ENCODE measurements around the gene OR9A4.

The OR9A4 gene

DNA sequence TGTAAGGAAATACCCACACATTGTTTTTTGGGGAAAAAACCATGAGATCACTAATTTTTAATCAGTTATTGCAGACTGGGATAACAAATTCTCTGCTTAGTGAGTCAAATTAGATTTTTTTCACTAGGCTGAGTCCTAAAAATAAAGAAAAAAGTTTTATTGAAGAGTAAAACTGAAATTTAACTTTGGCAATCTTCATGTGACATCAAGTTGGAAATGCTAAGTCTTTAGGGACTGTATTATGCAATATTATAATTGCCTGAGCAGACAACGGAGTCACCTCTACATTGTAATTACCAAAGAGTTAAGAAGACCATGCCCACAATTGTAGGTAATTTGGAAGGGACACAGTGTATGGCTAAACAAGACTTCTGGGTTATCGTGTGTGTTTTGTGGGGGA lies 32.8 kb downstream of the OR9A4 start:
- no peak for DNase-seq

DNA sequence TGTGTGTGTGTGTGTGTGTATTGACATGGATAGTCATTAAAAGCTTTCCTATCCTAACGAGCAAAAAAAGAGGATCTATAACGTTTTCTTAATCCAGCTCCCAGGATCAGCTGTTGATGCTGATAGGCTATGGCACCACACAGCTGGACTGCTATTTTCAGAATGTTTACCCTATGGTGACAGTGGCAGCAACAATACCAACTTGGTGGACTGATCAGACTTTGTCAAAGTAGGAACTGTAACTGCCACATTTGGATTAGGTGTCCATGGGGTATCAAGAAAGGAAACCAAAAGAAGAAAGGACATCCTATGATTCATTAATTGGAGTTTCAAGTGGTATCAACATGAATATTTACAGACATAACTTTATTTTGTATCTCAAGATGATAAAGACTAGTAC lies 33.3 kb downstream of the OR9A4 start:
- peak; percentile 56 for DNase-seq

- DNase-seq = peak; percentile 10
Measured at GRCh38 chr7:141949911-141950310, 33.7 kb downstream of the OR9A4 start.

DNA sequence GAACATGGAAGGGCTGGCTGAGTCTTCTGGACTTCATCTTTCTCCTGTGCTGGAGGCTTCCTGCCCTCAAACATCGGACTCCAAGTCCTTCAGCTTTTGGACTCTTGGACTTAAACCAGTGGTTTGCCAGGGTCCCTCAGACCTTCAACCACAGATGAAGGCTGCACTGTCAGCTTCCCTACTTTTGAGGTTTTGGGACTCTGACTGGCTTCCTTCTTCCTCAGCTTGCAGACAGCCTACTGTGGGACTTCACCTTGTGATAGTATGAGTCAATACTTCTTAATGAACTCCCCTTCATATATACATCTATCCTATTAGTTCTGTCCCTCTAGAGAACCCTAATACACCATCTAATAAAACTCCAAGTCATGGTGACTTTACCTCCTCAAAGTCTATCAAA lies 34.6 kb downstream of the OR9A4 start:
- DNase-seq = no peak

- DNase-seq = no peak
Measured at GRCh38 chr7:141952461-141952860, 36.3 kb downstream of the OR9A4 start.

- DNase-seq = no peak
Measured at GRCh38 chr7:141954334-141954733, 38.1 kb downstream of the OR9A4 start.

GRCh38 chr7:141956084-141956483 lies 39.9 kb downstream of the OR9A4 start:
- DNase-seq = no peak

DNA sequence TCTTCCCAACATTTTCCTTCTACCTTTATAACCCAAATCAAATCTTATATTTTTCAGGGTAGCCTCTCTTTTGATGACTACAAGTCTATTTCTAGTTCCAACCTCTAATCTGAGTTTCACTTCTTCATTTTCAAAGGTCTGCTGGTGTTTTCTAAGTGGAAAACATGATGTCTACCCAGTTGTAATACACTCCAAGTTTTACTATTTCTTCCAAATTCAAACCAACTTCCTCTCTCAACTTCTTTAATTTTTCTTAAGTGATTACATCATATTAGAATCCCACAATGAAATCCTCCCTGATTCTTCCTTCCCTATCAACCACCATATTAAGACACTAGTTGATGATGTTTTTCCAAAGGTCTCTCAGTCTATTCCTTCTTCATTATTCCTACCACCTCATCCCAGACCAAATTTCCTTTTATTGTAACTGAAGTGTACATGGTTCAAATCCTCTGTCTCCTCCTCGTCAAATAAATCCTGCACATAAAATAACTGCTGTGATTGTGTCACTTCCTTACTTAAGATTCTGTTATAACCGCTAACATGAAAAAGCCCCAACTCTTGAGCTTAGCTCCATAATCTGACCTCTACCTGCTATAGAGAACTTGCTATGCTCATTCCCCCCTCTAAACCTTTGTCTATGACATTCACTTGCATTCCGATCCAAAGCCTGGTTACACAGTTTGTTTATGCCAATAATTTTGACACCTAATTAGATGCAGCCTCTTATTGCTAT lies 44.7 kb downstream of the OR9A4 start:
- no peak for DNase-seq
